Kidney (tissue), 14 donors: ENCODE data around the gene CNPPD1. TPM values are rescaled to one million over a fixed set of nuclear protein-coding genes. Genes with fewer than 3 reads are reported as not detected.

Experiments used
- DNase-seq, 5 donors: peaks; one replicate each; pipeline ENCODE4 v3.0.0-alpha.2; 2013 to 2020
- FAIRE-seq: peaks from 2 replicates; lab custom pipeline; 2012; peaks lifted over from hg19 to GRCh38; lab: Jason Lieb, UNC
- H3K27ac ChIP-seq, 2 donors: one replicate each; pipeline ENCODE4 v1.7.0; 2013; ENCODE audit warnings: low read depth in 2 of 2, low read length in 2 of 2, inconsistent platforms in 1 of 2
- H3K27me3 ChIP-seq: one replicate; pipeline ENCODE4 v1.7.1; 2013; ENCODE audit warnings: low read length, inconsistent platforms; ENCODE audit not compliant: control insufficient read depth, insufficient read depth
- H3K36me3 ChIP-seq, 3 donors: one replicate each; pipeline versions ENCODE4 v1.7.0 to v1.7.1; 2013; ENCODE audit warnings: low read length in 3 of 3, control low read depth in 1 of 3, inconsistent platforms in 1 of 3; ENCODE audit not compliant: insufficient read depth in 3 of 3, control insufficient read depth in 2 of 3
- H3K4me1 ChIP-seq, 3 donors: one replicate each; pipeline versions ENCODE4 v1.7.0 to v1.7.1; 2013; ENCODE audit warnings: low read length in 3 of 3, inconsistent platforms in 1 of 3, low read depth in 1 of 3; ENCODE audit not compliant: control insufficient read depth in 2 of 3, insufficient read depth in 2 of 3
- H3K4me3 ChIP-seq, 3 donors: one replicate each; pipeline versions ENCODE4 v1.7.0 to v1.8.1; 2013; ENCODE audit warnings: low read length in 3 of 3, control low read depth in 1 of 3, inconsistent platforms in 1 of 3
- H3K9ac ChIP-seq, 3 donors: one replicate each; pipeline versions ENCODE4 v1.7.0 to v1.7.1; 2013; ENCODE audit warnings: low read length in 3 of 3, control low read depth in 1 of 3, inconsistent platforms in 1 of 3
- H3K9me3 ChIP-seq, 3 donors: one replicate each; pipeline versions ENCODE4 v1.7.0 to v1.7.1; 2013; ENCODE audit warnings: low read length in 3 of 3, control low read depth in 1 of 3, inconsistent platforms in 1 of 3; ENCODE audit not compliant: control insufficient read depth in 2 of 3, insufficient read depth in 1 of 3
- CTCF ChIP-seq: IDR thresholded peaks from 3 replicates; pipeline ENCODE4 v1.5.1; 2012; ENCODE audit warnings: mild to moderate bottlenecking, moderate library complexity, borderline replicate concordance; ENCODE audit not compliant: insufficient read depth; ENCODE audit errors: extremely low read depth
- intact Hi-C: fragments of 100-400 bp; cut with DNase I; formaldehyde crosslinking; loops from one replicate; pipeline ENCODE4 v1.11.1; 2022
- polyA plus RNA-seq: library from polyadenylated mRNA; stranded (reverse); fragments of 350-450 nt; fragmentation: Illumina TruSeq; extraction: RNeasy Lipid Tissue Mini Kit (QIAGEN cat#74804); gene quantifications from one replicate; pipeline ENCODE4 v1.2.3, GENCODE V29; 2014; ENCODE audit warnings: low read depth, low replicate concordance; ENCODE audit not compliant: insufficient read depth
- total RNA-seq: library from RNA; stranded (reverse); fragmentation: NEBNext Ultra II Directional; extraction: Animal tissue kit (Norgen Biotek cat#: 25700); gene quantifications from one replicate; pipeline ENCODE4 v1.2.1, GENCODE V29; 2021
- donor health status: control.
- donor health status: control.
- donor health status: control.
- donor health status: control.
- donor health status: control.
- donor health status: DM: yes; HTN: yes; CAD: no.
- donor health status: Normal renal cell carcinoma (clear cell type).

Gene CNPPD1
- total and polyA plus RNA-seq, 2 donors from 2014 or later, result 97.5 to 131 TPM

GRCh38 chr2:219125225-219125885 is 51.4 kb downstream of the CNPPD1 start:
- Histone ChIP-seq H3K9me3 (no peaks in the 10 kb centered on the region), H3K9ac (no peak overlapping the region), H3K4me3 (peak overlapping the region in 2 of 3 donors; percentile 32 to 36), H3K27ac (peak overlapping the region; percentile 74 to 76), H3K27me3 (no peaks in the 10 kb centered on the region), H3K4me1 (peaks cover 0 to 42% (median 30%) of the 10 kb centered on the region in 3 donors), H3K36me3 (no peaks in the 10 kb centered on the region)
- no peak for TF ChIP-seq CTCF
- peak in 1 of 5 donors; percentile 88 for DNase-seq
- no peak for FAIRE-seq
- intact Hi-C loops, result no loop called here

- H3K36me3 ChIP-seq, result no peaks in the 10 kb centered on the region
- no peak for FAIRE-seq
- H3K9ac ChIP-seq, result no peak overlapping the region
- no peaks in the 10 kb centered on the region for H3K27me3 ChIP-seq
- no peak for DNase-seq
- peak overlapping the region; percentile 65 to 76 for H3K27ac ChIP-seq
- no peaks in the 10 kb centered on the region for H3K9me3 ChIP-seq
- no peak for TF ChIP-seq CTCF
- H3K4me3 ChIP-seq, result peak overlapping the region in 2 of 3 donors; percentile 32 to 40
- H3K4me1 ChIP-seq, result peaks cover 0 to 42% (median 30%) of the 10 kb centered on the region in 3 donors
- intact Hi-C loops, result no loop called here
Measured at GRCh38 chr2:219124381-219125110, 52.2 kb downstream of the CNPPD1 start.

- peak overlapping the region; percentile 66 to 83 for H3K27ac ChIP-seq
- intact Hi-C loops, result no loop called here
- H3K4me1 ChIP-seq, result peaks cover 0 to 42% (median 30%) of the 10 kb centered on the region in 3 donors
- no peaks in the 10 kb centered on the region for H3K36me3 ChIP-seq
- no peak for DNase-seq
- TF ChIP-seq CTCF, result no peak
- no peaks in the 10 kb centered on the region for H3K9me3 ChIP-seq
- FAIRE-seq, result no peak
- no peak overlapping the region for H3K9ac ChIP-seq
- peak overlapping the region in 2 of 3 donors; percentile 32 to 40 for H3K4me3 ChIP-seq
- no peaks in the 10 kb centered on the region for H3K27me3 ChIP-seq
Measured at GRCh38 chr2:219123356-219124135, 53.2 kb downstream of the CNPPD1 start.
